Measurements from ENCODE around the gene TRIM44.
"Not testable (repeated sequence)": the region's sequence is repeated elsewhere in the genome, so short reads cannot be mapped to it uniquely, and the experiment has no call there.

Gene TRIM44

DNA sequence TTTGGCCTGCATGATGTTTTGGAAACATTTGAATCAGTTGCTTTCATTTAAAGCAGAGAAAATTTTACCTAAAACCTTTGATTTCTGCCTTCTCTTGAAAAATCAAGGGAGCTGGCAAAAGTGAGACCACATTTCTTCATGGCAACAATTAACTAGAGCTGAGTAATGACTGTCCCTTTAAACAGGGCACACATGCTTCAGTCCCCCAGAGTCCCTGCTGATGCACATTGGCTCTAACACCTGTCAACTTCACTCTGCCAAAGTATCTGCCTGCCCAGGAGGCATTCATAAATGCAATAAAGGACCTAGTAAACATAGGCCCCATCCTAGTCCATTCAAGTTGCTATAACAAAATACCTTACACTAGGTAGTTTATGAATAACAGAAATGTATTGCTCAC is 194.2 kb downstream of the TRIM44 start:
- H2AFZ ChIP-seq (ENCODE audit: low read length) = no peak overlapping the region
- peaks cover 0 to 2% of the 10 kb centered on the region in 2 donors for H3K4me1 ChIP-seq (ENCODE audit: control insufficient read depth in 2 of 2, insufficient read depth in 1 of 2, low read depth in 1 of 2, low read length in 2 of 2)
- H4K8ac ChIP-seq (ENCODE audit: low read depth, low read length) = no peak overlapping the region
- H2BK12ac ChIP-seq (ENCODE audit: low read length) = no peak overlapping the region
- H3K14ac ChIP-seq (ENCODE audit: low read length) = no peak overlapping the region
- no peak overlapping the region for H4K91ac ChIP-seq (ENCODE audit: low read depth, low read length, poor library complexity)
- H3K4me2 ChIP-seq (ENCODE audit: insufficient read depth, low read length, poor library complexity, severe bottlenecking) = no peak overlapping the region
- H3K4me3 ChIP-seq (ENCODE audit: low read length in 2 of 2) = no peak overlapping the region
- no peak overlapping the region for H3K4ac ChIP-seq (ENCODE audit: low read length)
- H3K79me1 ChIP-seq (ENCODE audit: low read depth, low read length) = no peaks in the 10 kb centered on the region
- no peak overlapping the region for H3K9ac ChIP-seq (ENCODE audit: low read depth, low read length, poor library complexity)
- no peak overlapping the region for H2BK5ac ChIP-seq (ENCODE audit: low read length)
- H2AK5ac ChIP-seq (ENCODE audit: low read depth, low read length) = no peak overlapping the region
- no peak overlapping the region for H2BK15ac ChIP-seq (ENCODE audit: low read length)
- no peak for DNase-seq (ENCODE audit: low spot score)
- H3K23ac ChIP-seq (ENCODE audit: low read depth, low read length, poor library complexity) = no peak overlapping the region
- H3K36me3 ChIP-seq (replicated peaks in 1 of 2; ENCODE audit: control insufficient read depth in 2 of 2, insufficient read depth in 2 of 2, low read length in 2 of 2) = no peaks in the 10 kb centered on the region
- no peak overlapping the region for H3K27ac ChIP-seq (replicated peaks; ENCODE audit: low read length)
- no peak overlapping the region for H3K18ac ChIP-seq (ENCODE audit: low read length)
- no peaks in the 10 kb centered on the region for H3K9me3 ChIP-seq (replicated peaks in 1 of 2; ENCODE audit: control insufficient read depth in 2 of 2, insufficient read depth in 1 of 2, low read depth in 1 of 2, low read length in 2 of 2)
- H3K27me3 ChIP-seq (ENCODE audit: control insufficient read depth in 3 of 3, insufficient read depth in 3 of 3, low read depth in 1 of 3, low read length in 3 of 3) = no peaks in the 10 kb centered on the region
- H2BK120ac ChIP-seq (ENCODE audit: low read depth, low read length) = no peak overlapping the region

DNA sequence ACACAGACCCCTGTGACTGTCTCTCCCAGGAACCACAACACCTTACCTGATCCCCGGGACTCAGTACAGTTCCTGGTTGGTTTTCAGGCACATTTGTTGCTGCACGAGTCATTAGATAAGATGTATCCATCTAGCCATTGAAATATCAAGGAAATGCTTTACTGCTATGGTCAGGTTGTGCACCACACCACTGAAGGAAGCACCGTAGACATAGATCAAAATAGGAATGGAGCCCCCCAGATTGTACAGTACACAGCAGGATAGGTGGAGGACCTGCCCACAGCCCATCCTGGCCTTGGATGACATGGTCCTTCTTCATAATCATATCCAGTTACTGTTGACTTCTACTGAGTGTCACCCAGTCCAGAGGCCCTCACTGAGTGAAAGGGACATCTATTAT is 195.3 kb downstream of the TRIM44 start:
- Histone ChIP-seq H3K79me1 (ENCODE audit: low read depth, low read length) (no peaks in the 10 kb centered on the region), H3K4me3 (ENCODE audit: low read length in 2 of 2) (no peak overlapping the region), H2AK5ac (ENCODE audit: low read depth, low read length) (no peak overlapping the region), H3K18ac (ENCODE audit: low read length) (no peak overlapping the region), H3K36me3 (replicated peaks in 1 of 2; ENCODE audit: control insufficient read depth in 2 of 2, insufficient read depth in 2 of 2, low read length in 2 of 2) (no peaks in the 10 kb centered on the region), H3K4ac (ENCODE audit: low read length) (no peak overlapping the region), H3K23ac (ENCODE audit: low read depth, low read length, poor library complexity) (no peak overlapping the region), H2BK12ac (ENCODE audit: low read length) (no peak overlapping the region), H3K9me3 (replicated peaks in 1 of 2; ENCODE audit: control insufficient read depth in 2 of 2, insufficient read depth in 1 of 2, low read depth in 1 of 2, low read length in 2 of 2) (no peaks in the 10 kb centered on the region), H4K91ac (ENCODE audit: low read depth, low read length, poor library complexity) (no peak overlapping the region), H3K14ac (ENCODE audit: low read length) (no peak overlapping the region), H4K8ac (ENCODE audit: low read depth, low read length) (no peak overlapping the region), H2BK15ac (ENCODE audit: low read length) (no peak overlapping the region), H2AFZ (ENCODE audit: low read length) (no peak overlapping the region), H2BK5ac (ENCODE audit: low read length) (no peak overlapping the region), H3K27me3 (ENCODE audit: control insufficient read depth in 3 of 3, insufficient read depth in 3 of 3, low read depth in 1 of 3, low read length in 3 of 3) (no peaks in the 10 kb centered on the region), H3K27ac (replicated peaks; ENCODE audit: low read length) (no peak overlapping the region), H3K9ac (ENCODE audit: low read depth, low read length, poor library complexity) (no peak overlapping the region), H3K4me2 (ENCODE audit: insufficient read depth, low read length, poor library complexity, severe bottlenecking) (no peak overlapping the region), H2BK120ac (ENCODE audit: low read depth, low read length) (no peak overlapping the region), H3K4me1 (ENCODE audit: control insufficient read depth in 2 of 2, insufficient read depth in 1 of 2, low read depth in 1 of 2, low read length in 2 of 2) (peaks cover 0 to 2% of the 10 kb centered on the region in 2 donors)
- no CpG with 5 or more reads among the region's 3 CpGs for WGBS, 2 donors (ENCODE audit: extremely low coverage in 2 of 2, insufficient read length in 2 of 2, insufficient replicate concordance in 1 of 2)
- no peak for DNase-seq (ENCODE audit: low spot score)

GRCh38 chr11:35859301-35859700 is 196.7 kb downstream of the TRIM44 start:
- Histone ChIP-seq H2AK5ac (ENCODE audit: low read depth, low read length) (no peak overlapping the region), H3K4me3 (ENCODE audit: low read length in 2 of 2) (no peak overlapping the region), H2BK5ac (ENCODE audit: low read length) (no peak overlapping the region), H3K79me1 (ENCODE audit: low read depth, low read length) (no peaks in the 10 kb centered on the region), H2AFZ (ENCODE audit: low read length) (no peak overlapping the region), H2BK12ac (ENCODE audit: low read length) (no peak overlapping the region), H3K14ac (ENCODE audit: low read length) (no peak overlapping the region), H3K36me3 (replicated peaks in 1 of 2; ENCODE audit: control insufficient read depth in 2 of 2, insufficient read depth in 2 of 2, low read length in 2 of 2) (no peaks in the 10 kb centered on the region), H3K27ac (replicated peaks; ENCODE audit: low read length) (no peak overlapping the region), H2BK15ac (ENCODE audit: low read length) (no peak overlapping the region), H3K9ac (ENCODE audit: low read depth, low read length, poor library complexity) (no peak overlapping the region), H2BK120ac (ENCODE audit: low read depth, low read length) (no peak overlapping the region), H3K4me1 (ENCODE audit: control insufficient read depth in 2 of 2, insufficient read depth in 1 of 2, low read depth in 1 of 2, low read length in 2 of 2) (peaks cover 0 to 2% of the 10 kb centered on the region in 2 donors), H3K27me3 (ENCODE audit: control insufficient read depth in 3 of 3, insufficient read depth in 3 of 3, low read depth in 1 of 3, low read length in 3 of 3) (no peaks in the 10 kb centered on the region), H3K4ac (ENCODE audit: low read length) (no peak overlapping the region), H4K91ac (ENCODE audit: low read depth, low read length, poor library complexity) (no peak overlapping the region), H3K4me2 (ENCODE audit: insufficient read depth, low read length, poor library complexity, severe bottlenecking) (no peak overlapping the region), H3K23ac (ENCODE audit: low read depth, low read length, poor library complexity) (no peak overlapping the region), H4K8ac (ENCODE audit: low read depth, low read length) (no peak overlapping the region), H3K9me3 (replicated peaks in 1 of 2; ENCODE audit: control insufficient read depth in 2 of 2, insufficient read depth in 1 of 2, low read depth in 1 of 2, low read length in 2 of 2) (no peaks in the 10 kb centered on the region), H3K18ac (ENCODE audit: low read length) (no peak overlapping the region)
- WGBS, 2 donors (ENCODE audit: extremely low coverage in 2 of 2, insufficient read length in 2 of 2, insufficient replicate concordance in 1 of 2) = no CpG with 5 or more reads among the region's 2 CpGs
- DNase-seq (ENCODE audit: low spot score) = no peak

GRCh38 chr11:35860194-35860593 is 197.6 kb downstream of the TRIM44 start:
- not testable (repeated sequence) for H3K18ac ChIP-seq (ENCODE audit: low read length); H3K4me3 ChIP-seq (ENCODE audit: low read length in 2 of 2); H4K91ac ChIP-seq (ENCODE audit: low read depth, low read length, poor library complexity); H3K9me3 ChIP-seq (replicated peaks in 1 of 2; ENCODE audit: control insufficient read depth in 2 of 2, insufficient read depth in 1 of 2, low read depth in 1 of 2, low read length in 2 of 2); H3K79me1 ChIP-seq (ENCODE audit: low read depth, low read length); H3K9ac ChIP-seq (ENCODE audit: low read depth, low read length, poor library complexity); H2AFZ ChIP-seq (ENCODE audit: low read length); H3K27me3 ChIP-seq (ENCODE audit: control insufficient read depth in 3 of 3, insufficient read depth in 3 of 3, low read depth in 1 of 3, low read length in 3 of 3); DNase-seq (ENCODE audit: low spot score); H3K27ac ChIP-seq (replicated peaks; ENCODE audit: low read length); H3K23ac ChIP-seq (ENCODE audit: low read depth, low read length, poor library complexity); H2AK5ac ChIP-seq (ENCODE audit: low read depth, low read length); H3K4me2 ChIP-seq (ENCODE audit: insufficient read depth, low read length, poor library complexity, severe bottlenecking); H3K36me3 ChIP-seq (replicated peaks in 1 of 2; ENCODE audit: control insufficient read depth in 2 of 2, insufficient read depth in 2 of 2, low read length in 2 of 2); H3K4me1 ChIP-seq (ENCODE audit: control insufficient read depth in 2 of 2, insufficient read depth in 1 of 2, low read depth in 1 of 2, low read length in 2 of 2); H2BK15ac ChIP-seq (ENCODE audit: low read length); H3K14ac ChIP-seq (ENCODE audit: low read length); H2BK12ac ChIP-seq (ENCODE audit: low read length); H4K8ac ChIP-seq (ENCODE audit: low read depth, low read length); H2BK5ac ChIP-seq (ENCODE audit: low read length); H2BK120ac ChIP-seq (ENCODE audit: low read depth, low read length); H3K4ac ChIP-seq (ENCODE audit: low read length)
- no CpG with 5 or more reads among the region's 3 CpGs for WGBS, 2 donors (ENCODE audit: extremely low coverage in 2 of 2, insufficient read length in 2 of 2, insufficient replicate concordance in 1 of 2)
